ENCODE measurements around the gene KIF27. TPM values are rescaled to one million over a fixed set of nuclear protein-coding genes. Genes with fewer than 3 reads are reported as not detected.

The KIF27 gene
- total and polyA plus RNA-seq, 2 of the 4 experiments (the other 2 are of a cell fraction) = 0.60 to 1.6 TPM

DNA sequence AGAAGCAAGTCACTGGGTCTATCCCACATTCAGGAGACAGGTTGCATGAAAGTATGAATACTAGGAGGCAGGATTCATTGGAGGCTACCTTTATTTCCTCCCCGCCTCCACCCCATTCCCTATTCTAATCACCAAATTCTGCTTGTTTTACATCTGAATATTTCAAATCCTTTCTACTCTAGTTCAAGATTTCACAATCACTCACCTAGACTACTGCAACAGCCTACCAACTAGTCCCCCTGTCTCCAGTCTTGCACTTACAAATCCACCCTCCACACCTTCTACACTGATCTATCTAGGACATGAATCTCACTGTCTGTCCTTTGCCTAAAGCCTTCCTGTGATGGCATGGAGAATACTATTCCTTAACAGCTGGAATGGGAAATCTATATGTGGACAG, 6.4 kb upstream of the KIF27 start:
- Histone ChIP-seq H2BK5ac (ENCODE audit: low read depth, low read length, poor library complexity, severe bottlenecking) (no peak overlapping the region), H4K5ac (ENCODE audit: low read depth, low read length) (no peak overlapping the region), H2BK20ac (ENCODE audit: low read depth, low read length) (no peak overlapping the region), H3K9ac (ENCODE audit: low read depth, low read length) (no peak overlapping the region), H3K4me1 (ENCODE audit: control insufficient read depth, insufficient read depth, low read length) (no peaks in the 10 kb centered on the region), H4K8ac (ENCODE audit: low read depth in 2 of 2, low read length in 2 of 2) (no peak overlapping the region), H3K79me1 (ENCODE audit: low read depth in 1 of 2, low read length in 2 of 2) (no peaks in the 10 kb centered on the region), H2AFZ (replicated peaks; ENCODE audit: low read length, poor library complexity) (no peak overlapping the region), H3K4me3 (ENCODE audit: insufficient read depth, low read depth, low read length) (no peak overlapping the region), H2AK5ac (ENCODE audit: low read depth, low read length) (no peak overlapping the region), H3K9me3 (ENCODE audit: control insufficient read depth, insufficient read depth, low read length) (no peaks in the 10 kb centered on the region), H4K91ac (ENCODE audit: insufficient read depth, low read depth, low read length) (no peak overlapping the region), H4K20me1 (ENCODE audit: insufficient read depth, low read length) (no peaks in the 10 kb centered on the region), H3K27ac (ENCODE audit: insufficient read depth, low read length) (no peak overlapping the region), H3K4ac (ENCODE audit: low read depth, low read length) (no peak overlapping the region), H3K18ac (ENCODE audit: low read depth, low read length) (no peak overlapping the region), H3K14ac (replicated peaks; ENCODE audit: low read depth, low read length) (no peak overlapping the region), H3K9me1 (ENCODE audit: insufficient read depth, low read length) (no peaks in the 10 kb centered on the region; the same call in 1 of the 2 replicates), H2AK9ac (replicated peaks; ENCODE audit: low read depth, low read length, poor library complexity) (no peak overlapping the region), H2BK15ac (ENCODE audit: low read depth, low read length) (no peak overlapping the region), H2BK120ac (ENCODE audit: low read depth, low read length) (no peak overlapping the region), H3K36me3 (ENCODE audit: control insufficient read depth, insufficient read depth, low read length) (no peaks in the 10 kb centered on the region), H3K27me3 (ENCODE audit: control insufficient read depth, insufficient read depth, low read length) (no peaks in the 10 kb centered on the region), H3K56ac (ENCODE audit: extremely low read depth, insufficient read depth, low read length) (no peak overlapping the region), H3K4me2 (ENCODE audit: low read depth, low read length) (no peak overlapping the region), H3K23ac (ENCODE audit: low read depth, low read length) (no peak overlapping the region)
- in situ Hi-C loops (cut with MboI; ENCODE audit: low sequenced_read_pairs) (no loop called here), intact Hi-C loops (cut with micrococcal nuclease) (no loop called here), dilution Hi-C loops (cut with HindIII; ENCODE audit: low sequenced_read_pairs, unreplicated experiment) (no loop called here)
- no peak for ATAC-seq (ENCODE audit: low read depth)
- ChIA-PET CTCF (no interaction called here), POLR2A (ENCODE audit: unreplicated experiment) (no interaction called here)
- no peak for TF ChIP-seq MXI1 (IDR thresholded peaks at IDR 0.05; ENCODE audit: borderline replicate concordance, low read depth, low read length)
- TF ChIP-seq USF2 (IDR thresholded peaks at IDR 0.05; ENCODE audit: low read depth, low read length) = no peak
- TF ChIP-seq BHLHE40 (IDR thresholded peaks at IDR 0.05; ENCODE audit: low read depth, low read length) = no peak
- TF ChIP-seq CEBPB (IDR thresholded peaks at IDR 0.05; ENCODE audit: low read depth, low read length) = peak; percentile 59
- TF ChIP-seq SMC3 (IDR thresholded peaks at IDR 0.05; ENCODE audit: low read depth, low read length) = no peak
- TF ChIP-seq FOS (IDR thresholded peaks at IDR 0.05; ENCODE audit: low read depth, low read length) = no peak
- no peak for TF ChIP-seq CHD1 (IDR thresholded peaks at IDR 0.05; ENCODE audit: low read depth, low read length)
- TF ChIP-seq RFX5 (IDR thresholded peaks at IDR 0.05; ENCODE audit: low read depth, low read length) = no peak
- no peak for TF ChIP-seq RCOR1 (IDR thresholded peaks at IDR 0.05; ENCODE audit: insufficient replicate concordance, low read length)
- 100% methylated on average over 1 of the region's 1 CpG for WGBS, 2 experiments (ENCODE audit: extremely low coverage in 2 of 2, insufficient read length in 1 of 2)
- BruUV-seq (replicated peaks) = no TSS peak
- DNase-seq = no peak
